ENCODE results near the gene PAQR6.

PAQR6 gene

DNA sequence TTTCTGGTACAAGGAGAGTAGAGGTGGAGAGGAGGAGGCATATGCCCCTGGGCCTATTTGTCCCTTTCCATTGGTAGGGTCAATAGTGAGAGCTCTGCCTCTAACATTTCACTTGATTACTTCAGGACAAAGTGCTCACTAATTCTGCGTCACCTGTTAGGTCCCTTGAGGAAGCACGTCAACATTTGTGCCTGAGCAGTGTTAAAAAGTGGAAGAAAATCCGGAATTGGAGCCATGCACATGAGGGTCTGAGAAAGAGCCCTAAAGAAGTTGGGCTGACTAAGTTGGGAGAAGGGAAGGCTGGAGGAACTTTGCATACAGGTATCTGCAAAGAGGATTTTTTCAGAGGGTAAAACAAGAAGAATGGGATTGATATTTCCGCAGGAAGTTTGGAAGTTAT, 52.0 kb downstream of the PAQR6 start:
- no peak for DNase-seq (ENCODE audit: low spot score)

DNA sequence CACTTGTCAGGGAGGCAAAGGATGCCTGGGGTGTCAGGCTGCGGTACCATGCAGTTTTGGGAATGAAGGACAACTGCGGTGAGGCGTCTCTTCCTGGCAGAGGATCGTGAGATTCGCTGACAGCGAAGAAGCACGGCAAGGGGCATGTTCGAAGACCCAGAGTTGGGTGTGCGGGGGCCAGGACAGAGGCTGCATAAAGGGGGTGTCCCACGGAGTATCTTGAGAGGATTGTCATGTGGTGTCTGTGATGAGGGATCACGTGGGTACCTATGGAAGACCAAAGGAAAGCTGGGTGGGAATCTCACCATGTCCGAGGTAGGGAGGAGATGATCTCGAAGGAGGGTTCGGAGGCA, 53.6 kb downstream of the PAQR6 start:
- DNase-seq (ENCODE audit: low spot score): no peak

DNA sequence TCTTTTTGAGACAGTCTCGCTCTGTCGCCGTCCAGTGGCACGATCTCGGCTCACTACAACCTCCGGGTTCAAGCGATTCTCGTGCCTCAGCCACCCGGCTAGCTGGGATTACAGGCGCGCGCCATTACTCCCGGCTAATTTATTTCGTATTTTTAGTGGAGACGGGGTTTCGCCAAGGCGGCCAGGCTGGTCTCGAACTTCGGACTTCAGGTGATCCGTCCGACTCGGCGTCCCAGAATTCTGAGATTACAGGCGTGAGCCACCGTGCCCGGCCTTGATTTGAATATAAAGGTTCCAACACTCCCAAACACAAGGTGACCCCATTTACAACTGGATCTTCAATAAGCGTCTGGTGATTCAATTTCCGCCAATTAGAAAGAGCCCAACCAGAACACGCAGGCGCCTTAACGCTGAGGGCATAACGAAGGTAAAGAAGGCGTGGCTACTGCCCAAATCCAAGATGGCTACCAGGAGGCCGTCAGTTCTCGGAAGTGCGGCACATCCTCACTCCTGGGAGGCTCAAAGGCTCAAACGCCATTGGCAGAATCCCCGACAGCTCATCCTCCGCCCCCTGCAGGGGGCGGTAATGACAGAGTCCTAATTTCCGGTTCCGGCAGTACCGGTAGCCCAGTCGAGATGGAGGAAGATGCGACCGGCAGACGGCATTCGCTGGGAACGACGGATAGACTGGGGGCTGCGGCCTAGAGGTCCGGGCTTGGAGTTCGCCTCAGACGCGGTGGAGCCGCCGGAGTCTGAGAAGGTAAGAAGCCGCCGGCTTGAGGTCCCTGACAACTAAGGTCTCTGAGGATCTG, 54.2 kb downstream of the PAQR6 start, which contains the start of gene SLC25A44:
Gene SLC25A44 (plus strand): TSS at position 617 of the 812 bp plus-strand sequence. CDS start 5,744 bp downstream, outside the sequence.
- DNase-seq (ENCODE audit: low spot score): peak; percentile 99
